Measurements from ENCODE around the gene IRS2.
A peak's percentile ranks its signal among the peaks of the same experiment; 100 is the strongest.
"Not testable (repeated sequence)": the region's sequence is repeated elsewhere in the genome, so short reads cannot be mapped to it uniquely, and the experiment has no call there.

The IRS2 gene

GRCh38 chr13:109786457-109787134 is at the start of gene IRS2:
TSS of gene IRS2 (minus strand) at chr13:109786583. CDS start at chr13:109786053, 530 bp downstream.
- DNase-seq: peak; percentile 96

GRCh38 chr13:109834973-109835720 is 48.8 kb upstream of the IRS2 start:
- DNase-seq: no peak

- DNase-seq: no peak
These were observed 47.6 kb upstream of the IRS2 start for GRCh38 chr13:109833940-109834339.

GRCh38 chr13:109833071-109833470 is 46.7 kb upstream of the IRS2 start:
- no peak for DNase-seq

- DNase-seq: not testable (repeated sequence)
These were observed 42.4 kb upstream of the IRS2 start for GRCh38 chr13:109828591-109829316.

GRCh38 chr13:109823201-109823600 is 36.8 kb upstream of the IRS2 start:
- DNase-seq: not testable (repeated sequence)

GRCh38 chr13:109821103-109821502 is 34.7 kb upstream of the IRS2 start:
- peak; percentile 66 for DNase-seq

GRCh38 chr13:109819874-109820273 is 33.5 kb upstream of the IRS2 start:
- DNase-seq: no peak

- no peak for DNase-seq
These were observed 32.5 kb upstream of the IRS2 start for GRCh38 chr13:109818886-109819285.

GRCh38 chr13:109817591-109818535 is 31.5 kb upstream of the IRS2 start:
- DNase-seq: peak; percentile 22

- DNase-seq: no peak
These were observed 30.4 kb upstream of the IRS2 start for GRCh38 chr13:109816808-109817203.

- DNase-seq: no peak
These were observed 29.9 kb upstream of the IRS2 start for GRCh38 chr13:109816112-109816807.

- no peak for DNase-seq
These were observed 29.3 kb upstream of the IRS2 start for GRCh38 chr13:109815651-109816050.

GRCh38 chr13:109813663-109814062 is 27.3 kb upstream of the IRS2 start:
- DNase-seq: no peak

GRCh38 chr13:109812382-109812781 is 26.0 kb upstream of the IRS2 start:
- DNase-seq: no peak

GRCh38 chr13:109810761-109811510 is 24.6 kb upstream of the IRS2 start:
- DNase-seq: no peak

- DNase-seq: no peak
These were observed 23.0 kb upstream of the IRS2 start for GRCh38 chr13:109809216-109809932.

GRCh38 chr13:109807345-109807744 is 21.0 kb upstream of the IRS2 start:
- no peak for DNase-seq

GRCh38 chr13:109804654-109805053 is 18.3 kb upstream of the IRS2 start:
- DNase-seq: no peak

- DNase-seq: no peak
These were observed 17.4 kb upstream of the IRS2 start for GRCh38 chr13:109803825-109804224.
